Measurements from ENCODE around the gene FHOD3. TPM values are rescaled to one million over a fixed set of nuclear protein-coding genes. Genes with fewer than 3 reads are reported as not detected.

Gene FHOD3
- total and polyA plus RNA-seq, 9 of the 15 experiments (the other 6 are each of a cell fraction or from before 2014, with no cell fraction given) = 0.11 TPM; not detected in 8

DNA sequence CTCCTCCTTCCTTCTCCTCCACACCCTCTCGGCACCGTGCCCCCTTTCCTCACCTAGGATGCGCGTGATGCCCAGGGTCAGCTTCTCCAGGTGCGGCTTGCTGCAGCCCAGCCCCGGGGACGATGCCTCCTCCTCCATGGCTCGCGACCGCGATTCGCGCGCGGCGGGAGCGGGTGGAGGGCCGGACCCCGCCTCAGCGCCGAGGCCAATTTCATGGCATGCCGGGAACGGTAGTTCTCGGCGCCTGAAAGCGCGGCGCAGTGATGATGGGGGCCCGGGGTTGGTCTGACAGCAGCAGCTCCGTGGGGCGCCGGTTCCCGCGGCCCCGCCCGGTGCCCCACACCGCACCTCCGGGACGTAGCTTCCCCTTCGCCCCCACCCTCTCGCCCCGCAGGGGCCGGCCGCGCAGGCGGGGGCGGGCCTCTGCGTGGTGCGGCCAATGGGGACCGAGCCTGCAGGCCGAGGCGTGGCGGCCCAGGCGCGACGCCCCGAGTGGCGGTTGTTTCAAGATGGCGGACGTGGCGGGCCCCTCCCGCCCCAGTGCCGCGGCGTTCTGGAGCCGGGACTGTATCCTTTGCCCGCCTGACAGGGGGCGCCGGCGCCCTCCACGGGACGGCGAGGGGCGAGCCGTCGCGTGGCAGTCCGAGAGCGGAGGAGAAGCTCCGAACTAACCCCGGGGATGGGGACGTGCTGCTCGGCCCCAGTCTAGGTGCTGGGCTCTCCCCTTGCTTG lies 531.3 kb downstream of the FHOD3 start, which contains the start of the genes KIAA1328 and TPGS2 (continued):
- TF ChIP-seq ZNF184 (CRISPR knock-in tag; IDR thresholded peaks at IDR 0.05) = no peak
- TF ChIP-seq, protein P1, sequence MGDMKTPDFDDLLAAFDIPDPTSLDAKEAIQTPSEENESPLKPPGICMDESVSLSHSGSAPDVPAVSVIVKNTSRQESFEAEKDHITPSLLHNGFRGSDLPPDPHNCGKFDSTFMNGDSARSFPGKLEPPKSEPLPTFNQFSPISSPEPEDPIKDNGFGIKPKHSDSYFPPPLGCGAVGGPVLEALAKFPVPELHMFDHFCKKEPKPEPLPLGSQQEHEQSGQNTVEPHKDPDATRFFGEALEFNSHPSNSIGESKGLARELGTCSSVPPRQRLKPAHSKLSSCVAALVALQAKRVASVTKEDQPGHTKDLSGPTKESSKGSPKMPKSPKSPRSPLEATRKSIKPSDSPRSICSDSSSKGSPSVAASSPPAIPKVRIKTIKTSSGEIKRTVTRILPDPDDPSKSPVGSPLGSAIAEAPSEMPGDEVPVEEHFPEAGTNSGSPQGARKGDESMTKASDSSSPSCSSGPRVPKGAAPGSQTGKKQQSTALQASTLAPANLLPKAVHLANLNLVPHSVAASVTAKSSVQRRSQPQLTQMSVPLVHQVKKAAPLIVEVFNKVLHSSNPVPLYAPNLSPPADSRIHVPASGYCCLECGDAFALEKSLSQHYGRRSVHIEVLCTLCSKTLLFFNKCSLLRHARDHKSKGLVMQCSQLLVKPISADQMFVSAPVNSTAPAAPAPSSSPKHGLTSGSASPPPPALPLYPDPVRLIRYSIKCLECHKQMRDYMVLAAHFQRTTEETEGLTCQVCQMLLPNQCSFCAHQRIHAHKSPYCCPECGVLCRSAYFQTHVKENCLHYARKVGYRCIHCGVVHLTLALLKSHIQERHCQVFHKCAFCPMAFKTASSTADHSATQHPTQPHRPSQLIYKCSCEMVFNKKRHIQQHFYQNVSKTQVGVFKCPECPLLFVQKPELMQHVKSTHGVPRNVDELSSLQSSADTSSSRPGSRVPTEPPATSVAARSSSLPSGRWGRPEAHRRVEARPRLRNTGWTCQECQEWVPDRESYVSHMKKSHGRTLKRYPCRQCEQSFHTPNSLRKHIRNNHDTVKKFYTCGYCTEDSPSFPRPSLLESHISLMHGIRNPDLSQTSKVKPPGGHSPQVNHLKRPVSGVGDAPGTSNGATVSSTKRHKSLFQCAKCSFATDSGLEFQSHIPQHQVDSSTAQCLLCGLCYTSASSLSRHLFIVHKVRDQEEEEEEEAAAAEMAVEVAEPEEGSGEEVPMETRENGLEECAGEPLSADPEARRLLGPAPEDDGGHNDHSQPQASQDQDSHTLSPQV (IDR thresholded peaks at IDR 0.05) = peak; percentile 51; the same call in 1 of the 2 replicates
- TF ChIP-seq TBP (optimal IDR thresholded peaks at IDR 0.05; ENCODE audit: low read depth, low read length) = peak; percentile 55
- TF ChIP-seq PHF21A (IDR thresholded peaks at IDR 0.05; ENCODE audit: borderline replicate concordance, low read depth) = no peak
- TF ChIP-seq, protein P2, sequence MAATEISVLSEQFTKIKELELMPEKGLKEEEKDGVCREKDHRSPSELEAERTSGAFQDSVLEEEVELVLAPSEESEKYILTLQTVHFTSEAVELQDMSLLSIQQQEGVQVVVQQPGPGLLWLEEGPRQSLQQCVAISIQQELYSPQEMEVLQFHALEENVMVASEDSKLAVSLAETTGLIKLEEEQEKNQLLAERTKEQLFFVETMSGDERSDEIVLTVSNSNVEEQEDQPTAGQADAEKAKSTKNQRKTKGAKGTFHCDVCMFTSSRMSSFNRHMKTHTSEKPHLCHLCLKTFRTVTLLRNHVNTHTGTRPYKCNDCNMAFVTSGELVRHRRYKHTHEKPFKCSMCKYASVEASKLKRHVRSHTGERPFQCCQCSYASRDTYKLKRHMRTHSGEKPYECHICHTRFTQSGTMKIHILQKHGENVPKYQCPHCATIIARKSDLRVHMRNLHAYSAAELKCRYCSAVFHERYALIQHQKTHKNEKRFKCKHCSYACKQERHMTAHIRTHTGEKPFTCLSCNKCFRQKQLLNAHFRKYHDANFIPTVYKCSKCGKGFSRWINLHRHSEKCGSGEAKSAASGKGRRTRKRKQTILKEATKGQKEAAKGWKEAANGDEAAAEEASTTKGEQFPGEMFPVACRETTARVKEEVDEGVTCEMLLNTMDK (IDR thresholded peaks at IDR 0.05; ENCODE audit: borderline replicate concordance, insufficient read depth, low read depth, low read length, poor library complexity, severe bottlenecking) = peak; percentile 86
- no peak for TF ChIP-seq SRSF1 (IDR thresholded peaks at IDR 0.05; ENCODE audit: low read depth, low read length)
- no peak for TF ChIP-seq ZKSCAN8 (CRISPR knock-in tag; IDR thresholded peaks at IDR 0.05)
- peak; percentile 91 for TF ChIP-seq HCFC1 (IDR thresholded peaks at IDR 0.05; ENCODE audit: low read depth, low read length)
- no peak for TF ChIP-seq SLC30A9 (CRISPR knock-in tag; IDR thresholded peaks at IDR 0.05)
- TF ChIP-seq SMARCA5 (IDR thresholded peaks at IDR 0.05) = no peak
- peak; percentile 88 for TF ChIP-seq ZFX (CRISPR knock-in tag; IDR thresholded peaks at IDR 0.05)
- TF ChIP-seq NFIC (IDR thresholded peaks at IDR 0.05) = peak; percentile 48
- no peak for TF ChIP-seq ZNF232 (CRISPR knock-in tag; IDR thresholded peaks at IDR 0.05)
- TF ChIP-seq EP400 (IDR thresholded peaks at IDR 0.05) = peak; percentile 87; the same call in 1 of the 2 replicates
- no peak for TF ChIP-seq TAF15 (IDR thresholded peaks at IDR 0.05; ENCODE audit: low read depth, low read length)
- TF ChIP-seq TAF7 (tag; IDR thresholded peaks at IDR 0.05) = peak; percentile 68
- TF ChIP-seq NCOR1 (IDR thresholded peaks at IDR 0.05) = 0 out of 2 replicates have a peak, but pooled peaks have one; percentile 21
- TF ChIP-seq, protein P3, sequence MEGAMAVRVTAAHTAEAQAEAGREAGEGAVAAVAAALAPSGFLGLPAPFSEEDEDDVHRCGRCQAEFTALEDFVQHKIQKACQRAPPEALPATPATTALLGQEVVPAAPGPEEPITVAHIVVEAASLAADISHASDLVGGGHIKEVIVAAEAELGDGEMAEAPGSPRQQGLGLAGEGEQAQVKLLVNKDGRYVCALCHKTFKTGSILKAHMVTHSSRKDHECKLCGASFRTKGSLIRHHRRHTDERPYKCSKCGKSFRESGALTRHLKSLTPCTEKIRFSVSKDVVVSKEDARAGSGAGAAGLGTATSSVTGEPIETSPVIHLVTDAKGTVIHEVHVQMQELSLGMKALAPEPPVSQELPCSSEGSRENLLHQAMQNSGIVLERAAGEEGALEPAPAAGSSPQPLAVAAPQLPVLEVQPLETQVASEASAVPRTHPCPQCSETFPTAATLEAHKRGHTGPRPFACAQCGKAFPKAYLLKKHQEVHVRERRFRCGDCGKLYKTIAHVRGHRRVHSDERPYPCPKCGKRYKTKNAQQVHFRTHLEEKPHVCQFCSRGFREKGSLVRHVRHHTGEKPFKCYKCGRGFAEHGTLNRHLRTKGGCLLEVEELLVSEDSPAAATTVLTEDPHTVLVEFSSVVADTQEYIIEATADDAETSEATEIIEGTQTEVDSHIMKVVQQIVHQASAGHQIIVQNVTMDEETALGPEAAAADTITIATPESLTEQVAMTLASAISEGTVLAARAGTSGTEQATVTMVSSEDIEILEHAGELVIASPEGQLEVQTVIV (CRISPR knock-in tag; IDR thresholded peaks at IDR 0.05; ENCODE audit: borderline replicate concordance) = no peak
- no peak for TF ChIP-seq ZNF41 (CRISPR knock-in tag; conservative IDR thresholded peaks at IDR 0.05)
- peak; percentile 82; the same call in 1 of the 2 replicates for TF ChIP-seq ZBTB7A (IDR thresholded peaks at IDR 0.05; ENCODE audit: borderline replicate concordance, control insufficient read depth, low read depth, low read length)
- no peak for TF ChIP-seq PURB (CRISPR knock-in tag; IDR thresholded peaks at IDR 0.05; ENCODE audit: low read depth)

All from K562 (cell line).